ENCODE data around the gene LSAMP.
"Not testable (repeated sequence)": the region's sequence is repeated elsewhere in the genome, so short reads cannot be mapped to it uniquely, and the experiment has no call there.

The LSAMP gene

DNA sequence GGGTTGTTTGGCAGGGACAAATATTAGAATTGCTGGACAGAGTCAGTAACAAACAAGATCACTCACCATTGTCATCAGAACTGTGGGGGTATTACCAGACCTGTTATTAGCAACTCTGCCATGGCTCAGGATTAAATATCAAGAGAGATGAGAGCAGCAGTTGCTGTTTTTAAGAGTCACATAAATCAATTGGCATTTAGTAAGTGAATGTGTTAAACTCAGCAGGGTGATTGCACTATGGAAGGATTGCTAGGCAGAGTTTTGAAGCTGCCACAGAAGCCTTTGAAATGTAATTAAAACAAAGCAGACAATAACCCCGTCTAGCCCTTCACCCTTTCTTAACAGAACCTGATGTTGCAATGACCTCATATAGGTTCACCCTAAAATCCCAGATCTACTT, 583.2 kb downstream of the LSAMP start:
- DNase-seq = no peak

DNA sequence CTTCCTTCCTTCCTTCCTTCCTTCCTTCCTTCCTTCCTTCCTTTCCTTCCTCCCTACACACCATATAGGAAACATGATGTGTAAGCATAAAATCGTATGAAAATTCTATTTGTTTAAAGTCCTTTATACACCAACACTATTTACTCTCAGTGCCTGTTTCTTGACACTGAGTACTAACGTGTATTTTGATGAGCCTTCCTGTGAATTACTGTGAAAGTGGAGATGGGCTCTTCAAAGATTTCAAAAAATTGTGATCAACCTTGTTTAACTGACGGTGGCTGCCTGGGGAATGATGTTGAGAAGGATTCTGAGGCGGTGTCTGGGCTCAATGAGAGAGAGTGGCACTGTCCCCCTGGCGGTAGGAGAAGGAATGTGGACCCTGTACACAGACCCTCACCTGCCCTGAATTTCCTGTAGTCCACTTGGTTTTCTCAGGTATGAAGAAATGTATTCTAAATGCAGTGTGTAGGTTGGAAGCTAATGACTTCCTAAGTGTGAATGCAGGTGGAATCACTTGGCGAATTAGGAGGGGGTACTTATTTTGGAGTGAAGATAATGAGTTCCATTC, 584.0 kb downstream of the LSAMP start:
- DNase-seq = no peak

DNA sequence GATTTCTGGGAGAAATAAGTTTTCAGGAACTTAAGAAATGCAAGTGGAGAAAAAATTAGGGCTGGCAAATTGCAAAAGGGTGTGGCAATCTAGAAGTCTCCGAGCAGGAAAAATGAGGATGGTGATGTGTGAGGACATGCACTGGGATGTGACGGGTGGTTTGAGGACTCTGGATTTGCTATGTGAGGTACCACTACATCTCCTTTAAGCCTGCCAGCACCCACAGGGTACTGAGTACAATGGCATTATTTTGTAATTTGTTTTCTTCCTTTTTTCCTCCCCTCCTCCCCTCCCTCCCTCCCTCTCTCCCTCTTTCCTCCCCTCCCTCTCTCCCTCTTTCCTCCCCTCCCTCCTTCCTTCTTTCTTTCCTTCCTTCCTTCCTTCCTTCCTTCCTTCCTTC, 584.5 kb downstream of the LSAMP start:
- DNase-seq = no peak

DNA sequence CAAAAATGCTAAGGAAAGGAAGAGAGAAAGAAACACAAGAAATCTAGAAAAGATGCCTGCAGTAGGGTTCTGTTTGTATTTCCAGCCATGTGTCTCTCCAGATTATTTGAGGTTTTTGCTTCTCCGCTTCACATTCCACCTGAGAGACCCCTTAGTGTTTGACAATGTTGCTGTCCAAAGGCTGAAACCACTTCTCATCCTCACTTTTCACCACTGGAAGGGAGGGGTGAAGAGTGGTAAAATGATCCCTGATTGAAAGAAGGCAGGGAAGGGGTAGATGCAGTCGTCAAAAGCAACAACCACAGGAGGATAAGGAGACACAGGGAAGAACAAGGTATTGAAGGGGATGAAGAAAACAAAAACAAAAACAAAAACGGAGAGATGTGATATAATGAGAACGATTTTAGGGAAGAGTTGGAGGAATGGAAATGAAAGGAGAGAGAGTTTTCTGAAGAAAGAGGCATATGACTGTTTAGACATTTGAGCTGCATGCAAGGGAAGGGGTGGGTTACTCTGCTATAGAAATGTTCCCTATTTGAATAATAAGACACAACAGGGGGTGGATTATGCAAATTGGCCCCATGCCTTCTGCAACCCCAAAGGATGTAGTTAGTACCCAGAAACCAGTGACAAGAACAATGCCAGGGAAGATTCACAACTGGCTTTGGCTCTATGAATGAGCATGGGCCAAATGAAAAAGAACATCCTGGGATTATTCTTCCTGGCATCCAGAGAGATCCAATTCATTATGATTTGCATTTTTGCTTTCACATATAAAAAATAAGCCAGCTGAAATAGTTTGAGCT, 586.1 kb downstream of the LSAMP start:
- no peak for DNase-seq

DNA sequence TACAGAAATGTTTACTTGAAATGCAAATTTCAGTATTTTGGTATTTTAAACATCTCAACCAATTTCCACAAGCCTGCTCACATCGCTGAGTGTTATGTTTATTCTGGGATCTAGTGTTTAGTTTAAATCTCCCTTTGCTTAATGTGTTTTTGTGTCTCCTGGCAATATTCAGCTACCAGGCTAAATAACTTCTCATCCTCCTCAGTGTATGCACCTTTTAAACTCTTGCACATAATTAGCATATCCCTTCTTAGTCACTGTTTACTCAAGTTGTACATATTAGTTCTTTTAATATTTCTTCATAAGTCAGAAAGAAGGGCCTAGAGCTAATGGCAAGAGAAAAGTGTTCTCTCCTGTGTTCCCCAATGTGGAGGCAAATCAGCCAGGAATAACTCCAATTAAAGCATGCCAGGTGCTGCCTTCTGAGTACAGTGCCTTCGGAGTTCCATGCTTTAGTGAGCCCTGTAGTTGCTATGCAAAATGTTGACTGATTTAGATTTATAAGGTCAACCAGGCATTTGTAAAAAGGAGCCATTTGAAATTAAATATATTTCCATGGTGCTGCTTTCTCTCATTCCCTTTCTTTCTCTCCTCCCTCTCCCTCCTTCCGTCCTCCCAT, 587.7 kb downstream of the LSAMP start:
- DNase-seq = no peak

DNA sequence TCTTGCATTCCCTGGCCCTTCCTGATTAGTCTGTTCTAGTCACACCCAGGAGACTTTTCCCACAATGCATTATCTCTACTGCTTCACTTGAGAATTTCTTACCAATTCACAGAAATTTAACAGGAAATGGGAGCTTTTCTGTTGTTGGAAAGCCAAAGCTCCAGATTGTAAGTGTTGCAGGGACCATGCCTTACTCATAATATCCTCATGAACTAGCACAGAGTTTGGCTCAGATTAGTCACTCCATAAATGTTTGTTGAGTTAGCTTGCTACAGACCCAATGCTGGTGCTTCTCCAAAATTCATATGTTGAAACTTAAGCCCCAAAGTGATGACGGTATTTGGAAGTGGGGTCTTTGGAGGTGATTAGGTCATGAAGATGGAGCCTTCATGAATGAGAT, 589.4 kb downstream of the LSAMP start:
- DNase-seq = peak; percentile 53

DNA sequence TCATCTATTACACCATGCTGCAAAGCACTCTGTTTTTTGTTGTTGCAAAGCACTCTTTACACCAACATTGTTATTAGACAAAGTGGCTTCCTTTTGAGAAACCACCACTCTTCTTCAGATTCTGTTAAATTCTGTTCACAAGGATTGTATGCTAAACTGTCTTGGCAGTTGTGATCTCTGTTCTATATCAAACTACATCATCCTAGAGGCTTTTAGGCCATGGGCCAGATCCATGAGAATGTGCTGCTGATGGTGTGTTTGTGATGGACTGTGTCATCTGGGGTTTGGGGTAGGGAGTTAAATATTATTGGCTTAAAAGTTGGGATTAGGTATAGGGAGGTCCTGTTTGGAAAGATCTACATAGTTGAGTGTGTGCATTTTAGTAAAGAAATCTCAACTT, 592.2 kb downstream of the LSAMP start:
- no peak for DNase-seq

DNA sequence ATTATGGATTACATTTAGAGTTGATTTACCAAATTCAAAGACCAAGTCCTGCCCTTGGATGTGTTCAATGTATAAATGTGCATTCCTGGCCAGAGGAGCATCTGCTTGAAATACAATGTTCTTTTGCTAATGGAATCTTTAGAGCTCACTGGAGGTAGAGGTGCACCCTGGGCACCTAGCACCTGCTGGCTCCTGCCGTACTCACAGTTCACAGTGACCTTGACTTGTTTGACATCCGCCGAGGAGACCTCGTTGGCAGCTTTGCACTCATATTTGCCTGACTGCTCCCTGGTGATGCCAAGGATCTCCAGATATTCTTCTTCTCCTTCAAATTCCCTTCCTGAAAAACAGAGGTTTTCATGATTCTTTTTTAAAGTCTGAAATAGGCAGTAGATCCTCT, 593.0 kb downstream of the LSAMP start:
- DNase-seq = no peak

DNA sequence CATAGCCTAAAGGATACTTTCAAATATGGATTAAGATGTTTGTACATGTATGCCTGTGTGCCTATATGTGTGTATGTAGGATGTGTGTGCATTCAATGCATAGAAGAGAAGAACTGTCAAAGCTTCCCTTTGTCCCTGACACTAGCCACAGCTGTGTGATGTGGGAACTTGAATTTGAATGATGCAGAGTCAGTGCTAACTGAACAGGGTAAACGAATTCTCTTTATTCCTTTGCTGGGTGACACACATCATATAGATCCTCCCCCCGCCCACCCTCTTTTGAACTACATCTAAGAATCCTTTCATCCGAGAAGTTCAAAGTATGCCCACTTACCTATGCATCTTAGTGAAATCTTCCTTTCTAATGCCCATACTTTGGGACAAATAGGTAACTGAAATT, 593.7 kb downstream of the LSAMP start:
- no peak for DNase-seq

DNA sequence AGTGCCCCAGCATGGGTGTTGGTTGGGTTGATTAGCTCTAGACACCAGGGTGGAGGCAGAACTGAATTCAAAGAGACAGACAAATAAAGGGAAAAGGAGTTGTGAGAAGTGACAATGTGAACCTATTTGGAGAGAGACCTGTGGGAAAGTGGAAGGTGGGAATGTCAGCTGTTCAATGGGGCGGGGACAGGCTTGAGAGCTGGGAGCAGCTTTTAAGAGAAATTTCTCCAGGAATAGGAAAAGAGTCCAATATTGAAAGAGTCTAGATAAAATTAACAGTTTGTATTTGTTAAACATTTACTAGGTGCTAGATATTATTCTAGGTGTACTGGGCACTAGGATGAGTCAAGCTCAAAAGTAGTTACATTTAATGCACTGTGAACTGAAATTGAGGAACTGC, 596.6 kb downstream of the LSAMP start:
- DNase-seq = no peak

DNA sequence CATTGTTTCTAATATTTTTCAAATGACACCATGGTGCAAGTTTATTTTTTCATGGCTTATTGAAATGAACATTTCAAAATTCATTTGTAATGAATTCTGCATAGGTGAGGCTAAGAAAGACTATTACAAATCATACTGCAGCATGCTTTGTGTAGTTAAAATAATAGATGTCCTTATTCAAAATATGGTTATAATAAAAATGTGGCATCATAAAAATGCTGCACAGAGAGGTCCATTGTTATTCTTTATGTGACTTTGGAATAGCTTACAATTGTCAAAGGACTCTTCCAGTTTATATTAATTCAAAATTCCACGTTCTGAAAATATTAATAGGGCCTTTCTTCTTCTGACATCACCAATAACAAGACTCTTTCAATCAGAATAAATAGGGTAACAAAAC, 599.3 kb downstream of the LSAMP start:
- no peak for DNase-seq

DNA sequence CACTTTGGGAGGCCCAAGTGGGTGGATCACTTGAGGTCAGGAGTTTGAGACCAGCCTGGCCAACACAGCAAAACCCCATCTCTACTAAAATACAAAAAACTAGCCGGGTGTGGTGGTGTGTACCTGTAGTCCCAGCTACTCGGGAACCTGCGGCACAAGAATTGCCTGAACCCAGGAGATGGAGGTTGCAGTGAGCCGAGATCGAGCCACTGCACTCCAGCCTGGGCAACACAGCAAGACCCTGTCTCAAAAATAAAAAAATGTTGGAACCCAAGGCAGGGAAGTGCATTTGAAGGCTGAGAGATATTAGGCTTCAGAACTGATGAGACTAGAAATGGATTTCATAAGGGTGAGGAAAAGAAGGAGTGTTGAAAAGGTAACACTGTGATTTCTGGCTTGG, 600.6 kb downstream of the LSAMP start:
- not testable (repeated sequence) for DNase-seq

DNA sequence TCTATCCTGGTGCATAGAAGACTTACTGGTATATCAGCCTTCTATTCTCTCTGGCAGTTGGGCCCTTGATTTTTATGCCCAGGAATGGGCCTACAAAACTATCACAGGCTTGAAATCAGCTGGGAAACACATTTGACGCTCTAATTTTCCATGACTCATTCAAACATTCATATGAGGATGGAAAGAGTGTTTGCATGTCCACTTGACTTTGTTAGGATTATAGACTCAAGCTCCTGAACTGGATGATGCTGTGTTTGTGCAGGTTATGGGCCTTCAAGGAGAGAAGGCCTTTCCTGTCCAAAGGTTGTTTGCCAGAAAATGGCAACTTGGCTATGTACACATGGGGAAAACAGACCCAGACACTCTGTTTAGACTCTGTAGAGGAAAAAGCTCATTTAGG, 602.1 kb downstream of the LSAMP start:
- no peak for DNase-seq

DNA sequence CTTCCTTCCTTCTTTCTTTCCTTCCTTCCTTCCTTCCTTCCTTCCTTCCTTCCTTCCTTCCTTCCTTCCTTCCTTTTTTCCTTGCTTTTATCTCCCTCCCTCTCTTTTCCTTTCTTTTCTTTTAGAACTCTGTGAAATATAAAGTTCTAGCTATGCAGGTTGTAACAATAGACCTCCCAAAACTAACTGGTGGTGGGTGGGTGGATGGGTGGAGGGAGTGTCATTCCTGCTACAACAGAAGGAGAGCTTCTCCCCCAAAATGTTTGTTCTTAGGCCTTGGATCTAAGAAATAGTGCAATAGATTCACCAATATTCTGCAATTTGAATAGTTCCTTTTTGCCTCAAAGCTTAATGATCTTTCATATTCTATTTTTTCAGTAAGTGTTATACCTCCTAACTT, 606.0 kb downstream of the LSAMP start:
- no peak for DNase-seq

DNA sequence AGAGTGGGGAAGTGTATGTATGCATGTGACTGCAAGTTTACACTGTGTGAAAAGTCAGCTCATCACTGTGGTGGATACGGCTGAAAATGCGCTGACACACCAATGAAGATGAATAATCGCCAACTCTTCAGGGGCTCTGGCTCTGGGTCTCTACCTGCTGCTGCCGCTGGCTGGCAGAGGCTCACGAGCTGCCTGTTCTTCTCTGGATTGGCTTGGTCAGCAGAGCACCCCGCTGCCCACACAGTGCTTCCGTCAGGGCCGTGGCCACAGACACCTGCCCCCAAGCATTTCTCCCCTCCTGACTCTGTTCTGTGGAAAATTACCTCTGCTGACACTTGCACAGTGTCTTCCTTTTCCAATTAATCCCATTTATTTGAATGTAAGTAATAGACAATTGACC, 606.5 kb downstream of the LSAMP start:
- no peak for DNase-seq

DNA sequence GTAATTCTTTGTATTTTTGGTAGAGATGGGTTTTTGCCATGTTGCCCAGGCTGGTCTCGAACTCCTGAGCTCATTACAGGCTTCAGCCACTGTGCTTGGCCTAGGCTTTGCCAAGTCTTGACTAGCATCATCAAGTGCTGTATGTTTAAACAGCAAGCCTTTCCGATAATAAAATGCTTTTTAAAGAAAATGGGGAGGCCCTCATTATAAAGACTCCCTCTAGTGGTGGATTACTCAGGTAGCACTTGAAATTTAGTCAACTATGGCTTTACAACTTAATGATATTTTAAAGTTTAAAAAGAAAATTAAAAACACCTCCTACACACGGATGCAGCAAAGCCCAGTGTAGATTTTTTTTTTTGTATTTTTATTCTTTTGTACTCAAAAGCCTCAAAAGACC, 608.3 kb downstream of the LSAMP start:
- DNase-seq = peak; percentile 13

DNA sequence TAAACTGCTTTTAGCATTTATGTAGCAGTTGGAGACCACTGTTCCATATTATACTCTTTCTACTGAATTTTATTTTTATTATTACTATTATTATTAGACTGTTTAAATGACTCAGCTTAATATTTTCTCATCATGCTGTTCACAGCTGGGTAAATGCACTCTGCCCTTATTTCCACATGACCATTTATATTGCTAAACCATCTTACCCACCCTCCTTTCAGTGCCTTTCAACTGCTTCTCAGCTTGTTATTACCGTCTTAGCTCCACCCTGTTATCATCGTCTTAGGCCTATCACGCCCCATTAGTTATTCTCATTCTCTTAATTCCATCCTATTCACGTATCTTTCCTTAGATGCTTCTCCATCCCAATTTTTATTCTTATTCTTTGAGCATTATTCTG, 609.3 kb downstream of the LSAMP start:
- DNase-seq = no peak

DNA sequence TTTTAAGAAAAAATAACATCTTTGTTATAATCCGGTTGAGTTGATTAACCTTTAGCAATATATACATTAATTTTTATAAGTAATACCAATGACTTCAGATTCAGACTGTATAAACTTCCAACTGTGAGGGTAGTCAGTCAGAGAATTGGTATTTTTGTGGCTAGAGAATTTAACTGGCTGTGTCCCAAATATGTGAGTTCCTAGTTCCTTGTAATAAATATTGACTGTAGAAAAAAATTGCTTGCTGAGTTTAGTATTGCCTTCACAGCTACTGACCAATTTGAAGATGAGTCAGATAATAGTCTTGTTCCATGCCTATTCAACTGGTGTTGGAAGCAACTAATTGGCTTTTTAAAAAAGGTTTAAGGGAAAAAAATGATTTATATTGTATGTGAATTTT, 611.2 kb downstream of the LSAMP start:
- peak; percentile 96 for DNase-seq

DNA sequence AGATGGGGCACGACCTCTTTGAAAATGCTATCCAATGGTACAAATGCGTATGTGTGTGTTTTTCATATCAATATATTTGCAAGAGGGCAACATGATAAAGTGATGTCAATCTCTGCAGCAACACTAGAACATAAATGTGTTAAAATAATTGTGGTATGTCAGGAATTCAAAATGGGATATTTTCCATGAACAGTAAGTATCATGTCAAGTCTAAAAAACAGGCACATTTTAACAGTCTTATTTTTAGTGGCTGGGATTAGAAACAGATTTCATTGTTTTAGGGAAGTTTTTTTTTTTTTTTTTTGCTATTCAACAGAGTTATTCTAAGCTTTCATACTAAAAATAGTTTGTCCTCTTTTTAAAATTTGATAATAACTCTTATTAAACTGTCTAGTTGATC, 612.2 kb downstream of the LSAMP start:
- DNase-seq = peak; percentile 75

DNA sequence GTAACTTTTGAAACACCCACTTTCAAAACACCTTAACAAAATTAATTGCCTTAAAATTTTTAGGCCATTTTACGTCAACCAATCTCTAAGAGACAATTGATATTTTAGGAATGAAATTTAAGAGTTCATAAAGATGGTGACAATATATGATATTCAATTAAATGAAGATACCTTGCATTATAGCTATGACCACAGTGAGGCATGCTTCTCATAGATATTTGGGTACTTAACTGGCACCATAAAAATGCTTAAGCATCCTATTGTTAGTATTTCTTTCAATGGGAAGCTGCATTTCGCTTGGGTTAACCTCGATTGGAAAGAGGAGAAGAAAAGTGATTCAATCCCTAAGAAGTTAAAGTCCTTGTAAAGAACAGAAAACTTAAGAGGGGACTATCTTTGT, 613.0 kb downstream of the LSAMP start:
- no peak for DNase-seq

DNA sequence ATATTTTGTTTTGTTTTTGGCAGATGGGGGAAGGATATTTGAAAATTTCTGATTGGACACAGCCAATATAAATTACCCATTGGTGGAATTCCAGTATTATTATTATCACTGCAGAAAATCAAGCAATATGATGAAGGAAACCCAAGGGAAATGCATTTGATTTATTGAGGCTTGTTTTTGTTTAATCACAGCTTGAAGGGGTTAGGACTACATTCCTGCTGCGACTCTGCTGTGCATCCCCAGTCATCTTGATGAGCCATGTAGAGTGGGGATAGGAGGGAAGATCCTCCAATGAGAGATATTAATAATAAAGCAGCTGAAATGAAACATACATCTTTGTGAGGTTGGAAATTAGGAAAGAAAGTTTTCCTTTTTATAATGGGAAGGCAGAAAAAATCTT, 613.4 kb downstream of the LSAMP start:
- DNase-seq = peak; percentile 55

DNA sequence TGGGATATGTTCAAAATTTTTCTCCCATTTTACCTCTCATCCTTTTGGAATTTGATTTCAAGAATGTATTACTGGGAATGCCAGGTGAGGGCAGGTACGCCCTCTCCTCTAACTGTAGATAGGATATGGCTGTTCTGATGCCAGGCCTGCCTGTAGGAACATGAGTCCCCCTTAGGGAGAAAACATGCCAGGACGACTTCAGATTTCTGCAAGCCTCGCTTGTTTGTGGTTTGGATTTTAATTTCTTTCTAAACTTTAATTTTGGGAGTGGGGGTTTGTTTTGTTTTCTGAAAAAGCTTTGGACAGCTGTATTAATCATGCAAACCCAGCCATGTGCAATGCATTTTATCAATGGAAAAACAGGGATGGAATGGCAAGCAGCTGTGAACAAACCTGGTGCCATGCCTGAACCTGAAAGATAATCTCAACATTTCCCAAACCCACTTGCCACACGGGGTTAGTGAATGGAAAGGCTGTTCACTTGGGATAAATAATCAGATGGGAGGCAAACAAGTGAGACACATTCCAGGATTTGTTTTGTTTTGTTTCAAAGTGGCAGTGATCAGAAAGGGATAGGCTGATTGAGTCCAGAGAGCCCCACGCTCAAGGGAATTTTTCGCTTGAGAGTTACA, 614.4 kb downstream of the LSAMP start:
- DNase-seq = no peak

DNA sequence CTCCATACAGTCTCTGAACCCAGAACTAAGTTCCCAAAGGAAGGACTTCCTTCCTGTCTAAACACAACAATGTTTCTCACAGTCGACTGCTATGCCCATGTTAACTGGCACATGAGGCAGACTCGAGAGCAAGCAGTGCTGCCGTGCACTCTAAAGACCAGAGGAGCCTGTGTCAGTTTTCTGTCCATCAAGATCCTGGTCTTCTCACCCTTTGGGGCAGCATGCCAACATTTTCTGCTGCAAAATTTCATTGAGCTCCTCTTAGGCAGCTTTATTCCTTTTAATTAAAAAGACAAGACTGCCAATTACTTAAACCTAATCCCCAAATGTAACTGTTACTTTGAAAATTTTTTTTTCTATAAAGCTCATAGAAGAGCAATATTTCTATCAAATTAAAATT, 616.9 kb downstream of the LSAMP start:
- DNase-seq = no peak

DNA sequence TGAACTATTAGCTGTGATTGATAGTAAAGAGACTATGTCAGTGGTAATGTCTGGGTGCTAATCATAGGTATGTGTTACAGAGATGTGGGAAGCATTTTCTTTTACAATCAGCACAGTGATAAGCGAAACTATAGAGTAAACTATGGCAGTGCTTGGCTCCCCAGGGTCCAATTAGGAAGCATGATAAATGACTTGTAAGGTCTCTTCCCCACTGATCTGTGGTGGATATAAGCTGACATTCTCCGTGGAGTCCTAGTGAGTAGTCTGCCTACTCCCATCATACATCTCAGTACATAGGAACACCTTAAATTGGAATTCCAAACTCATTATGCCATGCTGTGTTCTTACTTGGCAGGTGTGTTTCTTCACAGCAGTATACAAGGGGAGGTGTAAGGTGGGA, 617.8 kb downstream of the LSAMP start:
- no peak for DNase-seq
